ENCODE data around the gene SCN8A.
A peak's percentile ranks its signal among the peaks of the same experiment; 100 is the strongest.
"Not testable (repeated sequence)": the region's sequence is repeated elsewhere in the genome, so short reads cannot be mapped to it uniquely, and the experiment has no call there.

The SCN8A gene

GRCh38 chr12:51591016-51591901, at the start of gene SCN8A:
Gene SCN8A, plus strand, starts transcription at chr12:51591233. Its CDS starts 71,585 bp downstream, at chr12:51662818.
- peak; percentile 60 for DNase-seq

GRCh38 chr12:51546097-51546496, 44.9 kb upstream of the SCN8A start:
- no peak for DNase-seq

- DNase-seq = no peak
These were observed 43.4 kb upstream of the SCN8A start for GRCh38 chr12:51547606-51548005.

- DNase-seq = no peak
These were observed 42.8 kb upstream of the SCN8A start for GRCh38 chr12:51548241-51548640.

GRCh38 chr12:51549637-51550036, 41.4 kb upstream of the SCN8A start:
- DNase-seq = no peak

- not testable (repeated sequence) for DNase-seq
These were observed 22.6 kb upstream of the SCN8A start for GRCh38 chr12:51568271-51569032.

GRCh38 chr12:51579321-51579850, 11.6 kb upstream of the SCN8A start:
- no peak for DNase-seq

- DNase-seq = no peak
These were observed 2.0 kb upstream of the SCN8A start for GRCh38 chr12:51589060-51589459.

- DNase-seq = no peak
These were observed 1.4 kb upstream of the SCN8A start for GRCh38 chr12:51589557-51590176.

- DNase-seq = peak; percentile 80
These were observed 552 bp upstream of the SCN8A start for GRCh38 chr12:51590347-51591015.

- DNase-seq = no peak
These were observed 1.1 kb downstream of the SCN8A start for GRCh38 chr12:51592034-51592705.

GRCh38 chr12:51593021-51593420, 2.0 kb downstream of the SCN8A start:
- no peak for DNase-seq

- DNase-seq = peak; percentile 18
These were observed 2.5 kb downstream of the SCN8A start for GRCh38 chr12:51593539-51593938.

GRCh38 chr12:51598156-51598555, 7.1 kb downstream of the SCN8A start:
- DNase-seq = no peak

- no peak for DNase-seq
These were observed 9.7 kb downstream of the SCN8A start for GRCh38 chr12:51600721-51601120.

- DNase-seq = no peak
These were observed 10.2 kb downstream of the SCN8A start for GRCh38 chr12:51601241-51601640.

- not testable (repeated sequence) for DNase-seq
These were observed 14.9 kb downstream of the SCN8A start for GRCh38 chr12:51605896-51606295.

GRCh38 chr12:51607197-51607596, 16.2 kb downstream of the SCN8A start:
- DNase-seq = not testable (repeated sequence)

- DNase-seq = no peak
These were observed 29.4 kb downstream of the SCN8A start for GRCh38 chr12:51620448-51620847.

- DNase-seq = no peak
These were observed 30.3 kb downstream of the SCN8A start for GRCh38 chr12:51621156-51621922.

GRCh38 chr12:51622564-51622963, 31.5 kb downstream of the SCN8A start:
- DNase-seq = no peak

Measured in activated CD8-positive, alpha-beta memory T cell treated with anti-CD3 and anti-CD28 coated beads, Interleukin-2, amount 50 U/mL, for 4 hours (primary cell).